Measurements from ENCODE around the gene RBM6. TPM values are rescaled to one million over a fixed set of nuclear protein-coding genes. Genes with fewer than 3 reads are reported as not detected.

The RBM6 gene, protein sequence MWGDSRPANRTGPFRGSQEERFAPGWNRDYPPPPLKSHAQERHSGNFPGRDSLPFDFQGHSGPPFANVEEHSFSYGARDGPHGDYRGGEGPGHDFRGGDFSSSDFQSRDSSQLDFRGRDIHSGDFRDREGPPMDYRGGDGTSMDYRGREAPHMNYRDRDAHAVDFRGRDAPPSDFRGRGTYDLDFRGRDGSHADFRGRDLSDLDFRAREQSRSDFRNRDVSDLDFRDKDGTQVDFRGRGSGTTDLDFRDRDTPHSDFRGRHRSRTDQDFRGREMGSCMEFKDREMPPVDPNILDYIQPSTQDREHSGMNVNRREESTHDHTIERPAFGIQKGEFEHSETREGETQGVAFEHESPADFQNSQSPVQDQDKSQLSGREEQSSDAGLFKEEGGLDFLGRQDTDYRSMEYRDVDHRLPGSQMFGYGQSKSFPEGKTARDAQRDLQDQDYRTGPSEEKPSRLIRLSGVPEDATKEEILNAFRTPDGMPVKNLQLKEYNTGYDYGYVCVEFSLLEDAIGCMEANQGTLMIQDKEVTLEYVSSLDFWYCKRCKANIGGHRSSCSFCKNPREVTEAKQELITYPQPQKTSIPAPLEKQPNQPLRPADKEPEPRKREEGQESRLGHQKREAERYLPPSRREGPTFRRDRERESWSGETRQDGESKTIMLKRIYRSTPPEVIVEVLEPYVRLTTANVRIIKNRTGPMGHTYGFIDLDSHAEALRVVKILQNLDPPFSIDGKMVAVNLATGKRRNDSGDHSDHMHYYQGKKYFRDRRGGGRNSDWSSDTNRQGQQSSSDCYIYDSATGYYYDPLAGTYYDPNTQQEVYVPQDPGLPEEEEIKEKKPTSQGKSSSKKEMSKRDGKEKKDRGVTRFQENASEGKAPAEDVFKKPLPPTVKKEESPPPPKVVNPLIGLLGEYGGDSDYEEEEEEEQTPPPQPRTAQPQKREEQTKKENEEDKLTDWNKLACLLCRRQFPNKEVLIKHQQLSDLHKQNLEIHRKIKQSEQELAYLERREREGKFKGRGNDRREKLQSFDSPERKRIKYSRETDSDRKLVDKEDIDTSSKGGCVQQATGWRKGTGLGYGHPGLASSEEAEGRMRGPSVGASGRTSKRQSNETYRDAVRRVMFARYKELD
- 81.4 and 90.7 TPM in 2 replicates for total RNA-seq (2021)
- long read RNA-seq, full-length matches to known transcripts, result 153 of 398 reads
- long read RNA-seq, partial matches to known transcripts, result 170 of 398 reads
- long read RNA-seq, other reads (novel, unspliced or antisense), result 75 of 398 reads

DNA sequence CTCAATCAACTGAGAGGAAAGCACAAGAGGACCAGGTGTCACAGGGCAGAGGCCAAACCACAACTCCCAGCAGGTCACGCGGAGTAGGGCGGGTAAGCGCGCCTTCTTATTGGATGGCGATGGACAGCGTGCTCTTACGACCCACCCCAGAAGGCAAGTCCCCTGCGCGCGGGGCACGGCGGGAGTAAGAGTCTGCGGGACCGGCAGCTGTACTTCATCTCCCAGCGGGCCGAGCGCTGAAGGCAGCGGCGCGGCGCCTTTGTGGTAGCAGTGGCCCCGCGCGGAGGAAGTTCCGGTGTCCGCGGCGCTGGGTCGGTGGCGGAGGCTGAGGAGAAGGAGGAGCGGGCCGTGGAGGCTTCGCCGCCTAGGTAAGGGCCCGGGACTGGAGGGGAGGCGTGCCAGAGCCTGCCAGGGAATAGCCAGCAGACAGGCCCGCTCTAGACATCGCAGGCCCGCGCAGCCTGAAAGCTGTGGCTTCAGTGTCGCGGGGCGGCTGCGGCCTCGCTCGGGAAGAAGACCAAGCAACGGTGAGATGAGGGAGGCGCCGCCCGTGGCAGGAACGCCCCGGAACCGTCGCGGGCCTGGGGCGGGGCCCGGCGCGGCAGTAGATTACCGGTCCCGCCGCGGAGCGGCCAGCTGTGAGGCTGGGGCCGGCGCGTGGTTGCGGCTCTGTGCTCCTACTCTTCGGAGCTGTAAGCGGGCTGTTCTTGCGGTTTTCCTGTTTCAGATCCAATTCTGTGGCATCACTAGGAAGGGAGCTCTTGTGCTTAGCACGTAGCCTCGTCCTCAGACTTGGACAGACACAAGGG lies at the start of gene RBM6:
RBM6 (plus strand) TSS at position 293 of the 809 bp plus-strand sequence. CDS start 22,492 bp downstream, outside the sequence.
- Histone ChIP-seq H3K9ac (ENCODE audit: extremely low read depth, insufficient read length, low read length) (peak within 1 kb of the TSS; percentile 87), H4K20me1 (ENCODE audit: control insufficient read depth, insufficient read depth, insufficient read length) (no peaks in the 10 kb centered on the region), H3K4me1 (ENCODE audit: insufficient read depth, low read length) (no peaks in the 10 kb centered on the region), H3K79me2 (ENCODE audit: insufficient read depth, low read length) (peaks cover 23% of the 10 kb centered on the region; the same call in 1 of the 2 replicates), H2BK5ac (ENCODE audit: insufficient read length, low read length) (no peak within 1 kb of the TSS), H2AK5ac (ENCODE audit: insufficient read length, low read length) (no peak within 1 kb of the TSS), H3K27me3 (ENCODE audit: insufficient read depth, low read length) (no peaks in the 10 kb centered on the region), H3K79me1 (ENCODE audit: insufficient read depth, low read depth, low read length, poor library complexity, severe bottlenecking) (no peaks in the 10 kb centered on the region), H3K9me3 (ENCODE audit: control insufficient read depth, low read depth, low read length) (no peaks in the 10 kb centered on the region), H4K91ac (ENCODE audit: insufficient read length, low read depth, low read length) (no peak within 1 kb of the TSS), H2AFZ (ENCODE audit: low read length) (no peak within 1 kb of the TSS), H3T11ph (ENCODE audit: low read length) (no peak within 1 kb of the TSS), H3K56ac (ENCODE audit: insufficient read length, low read depth, low read length) (no peak within 1 kb of the TSS), H2BK120ac (ENCODE audit: low read depth, low read length, poor library complexity, severe bottlenecking) (no peak within 1 kb of the TSS), H3K14ac (ENCODE audit: insufficient read depth, low read length) (peak within 1 kb of the TSS; percentile 41; the same call in 1 of the 2 replicates), H4K5ac (ENCODE audit: insufficient read length, low read depth, low read length) (no peak within 1 kb of the TSS), H3K23ac (ENCODE audit: insufficient read length, low read depth, low read length) (no peak within 1 kb of the TSS), H4K8ac (replicated peaks; ENCODE audit: insufficient read length, low read depth, low read length) (no peak within 1 kb of the TSS), H2BK20ac (ENCODE audit: low read depth, low read length, poor library complexity, severe bottlenecking) (no peak within 1 kb of the TSS), H3K4ac (ENCODE audit: low read depth, low read length) (no peak within 1 kb of the TSS), H2BK12ac (ENCODE audit: insufficient read length, low read depth, low read length) (no peak within 1 kb of the TSS), H3K23me2 (ENCODE audit: insufficient read length, low read depth, low read length, poor library complexity, severe bottlenecking) (peaks cover 3% of the 10 kb centered on the region), H3K27ac (ENCODE audit: insufficient read length, low read depth, low read length) (no peak within 1 kb of the TSS), H3K4me2 (ENCODE audit: insufficient read depth, insufficient read length, low read length) (peak within 1 kb of the TSS; percentile 80), H3K18ac (ENCODE audit: insufficient read length, low read depth, low read length) (peak within 1 kb of the TSS; percentile 55), H2BK15ac (ENCODE audit: low read depth, low read length) (no peak within 1 kb of the TSS)
- no peaks in the 10 kb centered on the region for H3K27me3 Mint-ChIP-seq (ENCODE audit: low read depth)
- H3K36me3 Mint-ChIP-seq (ENCODE audit: insufficient read depth in 1 of 3, low read depth in 3 of 3), result peaks cover 12 to 14% (median 12%) of the 10 kb centered on the region in 3 experiments; a peak in 5 of 7 replicates
- H3K4me1 Mint-ChIP-seq, result peaks cover 4 to 9% of the 10 kb centered on the region in 2 experiments
- no CpG with 5 or more reads among the region's 74 CpGs for WGBS (ENCODE audit: extremely low coverage, insufficient read length, low lambda C conversion rate)
- peak; percentile 99 for DNase-seq
- TF ChIP-seq, protein P1, sequence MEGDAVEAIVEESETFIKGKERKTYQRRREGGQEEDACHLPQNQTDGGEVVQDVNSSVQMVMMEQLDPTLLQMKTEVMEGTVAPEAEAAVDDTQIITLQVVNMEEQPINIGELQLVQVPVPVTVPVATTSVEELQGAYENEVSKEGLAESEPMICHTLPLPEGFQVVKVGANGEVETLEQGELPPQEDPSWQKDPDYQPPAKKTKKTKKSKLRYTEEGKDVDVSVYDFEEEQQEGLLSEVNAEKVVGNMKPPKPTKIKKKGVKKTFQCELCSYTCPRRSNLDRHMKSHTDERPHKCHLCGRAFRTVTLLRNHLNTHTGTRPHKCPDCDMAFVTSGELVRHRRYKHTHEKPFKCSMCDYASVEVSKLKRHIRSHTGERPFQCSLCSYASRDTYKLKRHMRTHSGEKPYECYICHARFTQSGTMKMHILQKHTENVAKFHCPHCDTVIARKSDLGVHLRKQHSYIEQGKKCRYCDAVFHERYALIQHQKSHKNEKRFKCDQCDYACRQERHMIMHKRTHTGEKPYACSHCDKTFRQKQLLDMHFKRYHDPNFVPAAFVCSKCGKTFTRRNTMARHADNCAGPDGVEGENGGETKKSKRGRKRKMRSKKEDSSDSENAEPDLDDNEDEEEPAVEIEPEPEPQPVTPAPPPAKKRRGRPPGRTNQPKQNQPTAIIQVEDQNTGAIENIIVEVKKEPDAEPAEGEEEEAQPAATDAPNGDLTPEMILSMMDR (conservative IDR thresholded peaks at IDR 0.05), result no peak
- peak within 1 kb of the TSS; percentile 97 to 99 for H3K4me3 Mint-ChIP-seq
- H3K9me3 Mint-ChIP-seq, result no peaks in the 10 kb centered on the region; a peak in 1 of 5 replicates
- H3K27ac Mint-ChIP-seq, result peak within 1 kb of the TSS; percentile 96 to 98 (median 97)
